ENCODE data around the gene BAAT. TPM values are rescaled to one million over a fixed set of nuclear protein-coding genes. Genes with fewer than 3 reads are reported as not detected.
"Not testable (repeated sequence)": the region's sequence is repeated elsewhere in the genome, so short reads cannot be mapped to it uniquely, and the experiment has no call there.

BAAT gene
- total RNA-seq: not detected

DNA sequence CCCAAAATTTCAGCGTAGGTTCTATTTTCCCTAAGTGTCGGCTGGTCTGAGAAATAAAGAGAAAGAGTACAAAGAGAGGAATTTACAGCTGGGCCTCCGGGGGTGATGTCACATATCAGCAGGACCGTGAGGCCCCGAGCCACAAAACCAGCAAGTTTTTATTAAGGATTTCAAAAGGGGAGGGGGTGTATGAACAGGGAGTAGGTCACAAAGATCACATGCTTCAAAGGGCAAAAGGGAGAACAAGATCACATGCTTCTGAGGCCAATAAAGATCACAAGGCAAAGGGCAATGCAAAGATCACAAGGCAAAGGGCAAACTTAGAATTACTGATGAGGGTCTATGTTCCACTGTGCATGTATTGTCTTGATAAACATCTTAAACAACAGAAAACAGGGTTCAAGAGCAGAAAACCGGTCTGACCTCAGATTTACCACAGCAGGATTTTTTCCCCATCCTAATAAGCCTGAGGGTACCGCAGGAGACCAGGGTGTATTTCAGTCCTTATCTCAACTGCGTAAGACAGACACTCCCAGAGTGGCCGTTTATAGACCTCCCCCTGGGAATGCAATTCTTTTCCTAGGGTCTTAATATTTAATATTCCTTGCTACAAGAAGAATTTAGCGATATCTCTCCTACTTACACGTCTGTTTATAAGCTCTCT, at the start of gene BAAT:
BAAT (minus strand) TSS at position 134 of the 664 bp plus-strand sequence. CDS start 13,602 bp downstream, outside the sequence.
- H3K9me3 Mint-ChIP-seq, H3K4me1 Mint-ChIP-seq, DNase-seq, H3K4me3 Mint-ChIP-seq, H3K27me3 Mint-ChIP-seq, POLR2A ChIA-PET, H3K27ac Mint-ChIP-seq, CTCF ChIA-PET: not testable (repeated sequence)
- peaks cover 22% of the 10 kb centered on the region for H3K36me3 Mint-ChIP-seq (ENCODE audit: low read depth)

DNA sequence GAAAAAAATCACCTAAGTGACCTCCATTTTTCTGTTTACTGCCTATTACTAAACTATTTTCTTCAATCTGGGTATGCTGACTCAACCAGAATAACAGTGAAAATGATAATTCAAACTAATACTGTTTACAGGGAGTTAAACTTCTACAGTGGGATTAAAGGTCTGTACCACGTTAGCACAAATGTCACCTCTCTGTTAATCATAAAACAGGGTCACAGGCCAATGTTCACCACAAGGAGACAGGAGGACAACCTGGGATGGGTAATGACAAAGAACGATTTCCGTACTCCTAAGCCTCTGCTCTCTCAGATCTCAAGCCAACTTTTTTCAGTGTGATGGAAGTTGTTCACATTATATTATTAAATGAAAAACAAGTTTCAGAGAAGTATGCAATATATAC, 48.4 kb upstream of the BAAT start:
- DNase-seq: no peak
- Mint-ChIP-seq H3K4me1 (no peaks in the 10 kb centered on the region), H3K36me3 (ENCODE audit: low read depth) (no peaks in the 10 kb centered on the region), H3K9me3 (no peaks in the 10 kb centered on the region), H3K27ac (no peak overlapping the region), H3K27me3 (peaks cover 7% of the 10 kb centered on the region), H3K4me3 (no peak overlapping the region)
- ChIA-PET POLR2A (no interaction called here), CTCF (no interaction called here)

DNA sequence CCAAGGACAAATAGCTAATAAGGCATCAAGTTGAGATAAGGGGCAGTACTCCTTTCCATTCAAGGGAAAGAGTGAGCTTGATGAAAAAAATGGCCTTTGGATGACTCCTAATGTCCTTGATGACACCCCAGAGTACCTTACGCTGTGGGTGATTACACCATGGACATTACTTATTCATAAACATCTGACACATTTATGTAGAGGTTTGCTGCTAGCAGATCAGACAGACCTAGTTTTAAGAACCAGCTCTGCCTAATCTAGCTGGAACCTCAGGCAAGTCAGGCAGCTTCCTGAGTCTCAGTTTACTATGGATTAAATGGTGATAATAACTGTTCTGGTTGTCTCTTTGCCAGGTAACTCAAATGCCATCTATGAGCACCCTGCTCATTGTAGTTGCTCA, 47.9 kb upstream of the BAAT start:
- Mint-ChIP-seq H3K27me3 (peaks cover 7% of the 10 kb centered on the region), H3K9me3 (no peaks in the 10 kb centered on the region), H3K27ac (no peak overlapping the region), H3K4me3 (no peak overlapping the region), H3K4me1 (no peaks in the 10 kb centered on the region), H3K36me3 (ENCODE audit: low read depth) (no peaks in the 10 kb centered on the region)
- POLR2A ChIA-PET: no interaction called here
- CTCF ChIA-PET: no interaction called here
- DNase-seq: no peak

DNA sequence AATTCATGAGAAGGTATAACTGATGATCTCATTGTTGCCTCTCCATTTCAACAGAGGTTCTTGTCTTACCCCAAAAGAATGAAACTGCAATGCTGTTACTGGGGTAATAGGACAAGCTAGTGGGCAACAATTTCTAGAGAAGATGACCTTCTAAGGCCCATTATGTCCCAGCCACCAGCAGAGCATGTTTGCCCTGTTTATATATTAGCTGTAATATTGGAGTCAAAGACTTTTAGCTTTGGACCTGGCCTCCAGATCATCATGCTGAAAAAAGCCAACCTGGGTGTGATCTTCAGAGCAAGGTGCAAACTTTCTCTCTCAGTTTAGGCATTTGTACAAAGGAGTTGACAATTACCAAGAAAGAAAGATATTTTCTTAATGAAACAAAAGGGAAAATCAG, 47.4 kb upstream of the BAAT start:
- Mint-ChIP-seq H3K27me3 (peaks cover 7% of the 10 kb centered on the region), H3K4me3 (no peak overlapping the region), H3K36me3 (ENCODE audit: low read depth) (no peaks in the 10 kb centered on the region), H3K9me3 (no peaks in the 10 kb centered on the region), H3K27ac (no peak overlapping the region), H3K4me1 (no peaks in the 10 kb centered on the region)
- ChIA-PET POLR2A (no interaction called here), CTCF (no interaction called here)
- no peak for DNase-seq

DNA sequence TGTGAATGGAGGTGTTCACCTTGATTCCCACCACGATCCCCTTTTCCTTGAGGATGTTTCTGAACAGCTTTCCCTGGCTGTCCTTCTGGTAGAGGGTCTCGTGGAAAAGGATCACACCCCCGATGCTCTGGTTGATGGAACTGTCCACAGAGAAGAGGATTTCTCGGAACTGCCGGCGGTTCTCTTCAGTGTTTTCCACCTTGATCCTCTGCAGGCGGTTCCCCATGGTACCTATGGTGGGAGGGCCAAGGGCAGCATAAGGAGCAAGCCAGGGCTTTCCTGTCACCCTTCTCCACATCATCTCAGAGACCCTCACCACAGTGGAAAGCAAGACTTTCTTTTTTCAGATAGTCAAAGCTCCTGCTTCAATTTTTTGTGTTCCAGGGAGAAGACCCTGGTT, 44.9 kb upstream of the BAAT start:
- no peak for DNase-seq
- ChIA-PET POLR2A (no interaction called here), CTCF (no interaction called here)
- Mint-ChIP-seq H3K4me3 (no peak overlapping the region), H3K9me3 (no peaks in the 10 kb centered on the region), H3K27ac (no peak overlapping the region), H3K4me1 (no peaks in the 10 kb centered on the region), H3K27me3 (no peaks in the 10 kb centered on the region), H3K36me3 (ENCODE audit: low read depth) (no peaks in the 10 kb centered on the region)

GRCh38 chr9:101428909-101429308, 44.1 kb upstream of the BAAT start:
- Mint-ChIP-seq H3K27ac (no peak overlapping the region), H3K4me1 (no peaks in the 10 kb centered on the region), H3K9me3 (no peaks in the 10 kb centered on the region), H3K36me3 (ENCODE audit: low read depth) (no peaks in the 10 kb centered on the region), H3K27me3 (peaks cover 3% of the 10 kb centered on the region), H3K4me3 (no peak overlapping the region)
- no peak for DNase-seq
- POLR2A ChIA-PET: no interaction called here
- CTCF ChIA-PET: no interaction called here

DNA sequence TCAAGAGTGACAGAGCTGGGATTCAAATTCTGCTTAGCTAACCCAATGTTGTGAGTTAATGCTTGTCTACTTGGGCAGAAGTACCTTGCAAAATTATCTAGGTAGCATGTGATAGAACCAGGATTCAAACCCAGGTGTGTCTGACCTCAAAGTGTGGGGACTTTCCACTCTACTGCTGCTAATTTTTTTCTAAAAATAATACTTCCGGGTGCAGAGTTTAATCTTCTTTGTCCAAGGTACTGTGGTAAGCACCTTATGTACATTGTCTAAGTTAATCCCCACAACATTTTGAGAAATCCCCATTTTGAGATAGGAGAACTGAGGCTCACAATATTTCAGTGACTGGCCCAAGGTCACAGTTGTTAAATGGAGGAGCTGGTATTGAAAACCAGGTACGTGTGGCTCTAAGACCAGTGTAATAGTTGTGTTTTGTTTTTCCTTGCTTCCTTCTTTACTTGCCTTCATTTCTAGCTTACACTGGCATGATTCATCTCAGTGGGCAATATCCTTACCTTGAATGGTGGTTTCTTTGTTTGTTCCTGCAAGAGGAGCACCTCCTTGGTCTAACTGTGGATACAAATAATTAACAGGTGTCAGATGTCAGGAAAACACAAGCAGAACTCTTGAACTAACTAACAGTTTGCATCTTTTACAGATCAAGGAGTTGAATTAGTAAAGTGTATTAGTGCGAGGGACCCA, 43.3 kb upstream of the BAAT start:
- Mint-ChIP-seq H3K27me3 (peaks cover 8% of the 10 kb centered on the region), H3K9me3 (no peaks in the 10 kb centered on the region), H3K27ac (no peak overlapping the region), H3K4me3 (no peak overlapping the region), H3K4me1 (no peaks in the 10 kb centered on the region), H3K36me3 (ENCODE audit: low read depth) (no peaks in the 10 kb centered on the region)
- ChIA-PET CTCF (no interaction called here), POLR2A (no interaction called here)
- DNase-seq: no peak

DNA sequence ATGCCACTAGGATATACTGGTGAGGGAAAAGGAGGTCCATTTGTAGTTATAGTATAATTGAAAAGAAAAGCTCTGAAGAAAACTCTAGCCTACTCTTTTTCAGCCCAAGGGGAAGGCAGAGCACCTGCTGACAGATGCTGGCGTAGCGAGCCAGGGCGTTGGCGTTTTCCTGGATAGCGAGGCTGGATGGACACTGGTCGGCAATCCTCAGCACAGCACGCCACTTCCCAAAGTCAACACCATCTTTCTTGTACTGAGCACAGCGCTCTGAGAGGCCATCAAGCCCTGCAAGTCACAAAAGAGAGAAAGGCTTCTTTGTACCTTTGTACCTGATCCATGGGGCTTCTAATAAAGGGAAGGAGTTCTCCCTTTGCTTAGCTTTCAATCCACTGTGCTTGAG, 42.6 kb upstream of the BAAT start:
- ChIA-PET CTCF (no interaction called here), POLR2A (no interaction called here)
- no peaks in the 10 kb centered on the region for H3K4me1 Mint-ChIP-seq
- peaks cover 8% of the 10 kb centered on the region for H3K27me3 Mint-ChIP-seq
- no peak overlapping the region for H3K4me3 Mint-ChIP-seq
- H3K9me3 Mint-ChIP-seq: peaks cover under 1% of the 10 kb centered on the region
- no peak for DNase-seq
- H3K36me3 Mint-ChIP-seq (ENCODE audit: low read depth): no peaks in the 10 kb centered on the region
- H3K27ac Mint-ChIP-seq: no peak overlapping the region

DNA sequence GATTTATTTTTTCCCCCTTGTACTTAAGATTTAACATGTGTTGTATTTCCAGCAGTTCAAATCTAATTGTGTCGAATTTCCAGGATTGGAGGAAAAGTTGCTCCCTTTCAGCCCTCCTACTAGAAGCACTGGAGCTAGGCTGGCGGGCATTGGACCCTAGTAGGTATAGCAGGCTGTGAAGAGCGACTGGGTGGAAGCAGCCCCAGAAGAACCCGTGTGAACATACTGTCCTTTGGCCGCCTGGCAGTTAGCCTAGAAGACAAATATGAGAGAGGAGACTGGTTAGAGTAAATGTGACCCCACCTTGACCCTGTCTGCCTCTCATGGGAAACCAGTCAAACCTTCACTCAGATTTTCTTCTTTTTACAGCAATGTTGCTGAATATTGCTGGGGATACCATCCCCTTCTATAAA, 36.9 kb upstream of the BAAT start:
- Mint-ChIP-seq H3K36me3 (ENCODE audit: low read depth) (no peaks in the 10 kb centered on the region), H3K27me3 (peaks cover 8% of the 10 kb centered on the region), H3K27ac (no peak overlapping the region), H3K4me3 (no peak overlapping the region), H3K9me3 (peaks cover 9% of the 10 kb centered on the region), H3K4me1 (no peaks in the 10 kb centered on the region)
- ChIA-PET CTCF (no interaction called here), POLR2A (no interaction called here)
- DNase-seq: no peak

GRCh38 chr9:101419863-101420262, 35.1 kb upstream of the BAAT start:
- Mint-ChIP-seq H3K36me3 (ENCODE audit: low read depth) (no peaks in the 10 kb centered on the region), H3K27ac (no peak overlapping the region), H3K27me3 (peaks cover 8% of the 10 kb centered on the region), H3K4me3 (no peak overlapping the region), H3K4me1 (no peaks in the 10 kb centered on the region), H3K9me3 (peaks cover 17% of the 10 kb centered on the region)
- ChIA-PET POLR2A (no interaction called here), CTCF (no interaction called here)
- no peak for DNase-seq

DNA sequence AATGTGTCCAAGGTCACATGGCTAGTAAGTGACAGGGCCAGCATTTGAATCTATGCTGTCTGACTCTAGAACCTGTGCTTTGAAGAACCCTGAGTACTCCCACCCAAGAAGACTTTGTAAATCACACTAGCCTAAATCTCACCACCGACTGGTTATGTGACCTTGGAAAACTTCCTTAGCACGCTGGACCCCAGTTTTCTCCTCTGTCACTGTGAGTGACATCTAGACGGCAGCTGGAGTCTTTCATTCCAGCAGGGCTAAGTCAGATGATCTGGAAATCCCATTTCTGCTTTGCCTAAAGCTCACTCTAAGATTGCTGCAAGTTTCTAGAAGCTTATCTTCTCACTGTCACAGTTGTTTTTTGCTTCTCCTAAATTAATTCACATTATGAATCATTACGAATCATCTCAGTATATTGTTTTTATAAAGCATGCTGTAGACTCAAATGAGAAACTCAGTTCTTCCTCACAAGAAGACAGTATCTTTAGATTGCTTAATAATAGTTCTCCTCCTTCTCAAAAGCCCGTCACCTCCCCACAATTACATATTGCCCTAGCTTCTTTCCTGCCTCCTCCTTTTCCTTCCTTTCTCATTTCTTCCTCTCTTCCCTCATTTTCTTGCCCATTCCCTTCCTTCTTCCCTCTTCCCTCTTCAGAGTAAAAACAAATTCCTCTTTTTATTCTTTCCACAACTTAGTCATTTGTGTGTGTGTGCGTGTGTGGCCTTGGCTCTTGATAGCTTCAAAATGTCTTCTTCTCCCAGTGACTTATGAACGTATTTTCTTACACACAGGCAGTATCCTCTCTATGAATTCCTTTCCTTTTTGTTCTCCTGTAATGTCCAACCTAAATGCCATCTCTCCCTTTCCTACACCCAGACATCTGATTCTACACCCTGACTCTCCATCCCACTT, 34.0 kb upstream of the BAAT start:
- no peak overlapping the region for H3K4me3 Mint-ChIP-seq
- no peak for DNase-seq
- no peak overlapping the region for H3K27ac Mint-ChIP-seq
- no peaks in the 10 kb centered on the region for H3K4me1 Mint-ChIP-seq
- no peaks in the 10 kb centered on the region for H3K36me3 Mint-ChIP-seq (ENCODE audit: low read depth)
- ChIA-PET POLR2A (interaction anchor here (1.5 kb wide), 1 partner anchor 10 kb away, joined by 3 read pairs; no protein-coding TSS in a partner anchor), CTCF (interaction anchor here (0.7 kb wide), 1 partner anchor 30 kb away, joined by 4 read pairs; no protein-coding TSS in a partner anchor)
- peaks cover 5% of the 10 kb centered on the region for H3K27me3 Mint-ChIP-seq
- peaks cover 24% of the 10 kb centered on the region for H3K9me3 Mint-ChIP-seq

- no peak for DNase-seq
- ChIA-PET POLR2A (interaction anchor here (1.5 kb wide), 1 partner anchor 9 kb away, joined by 3 read pairs; no protein-coding TSS in a partner anchor), CTCF (no interaction called here)
Observed at GRCh38 chr9:101417977-101418376, 33.2 kb upstream of the BAAT start.

DNA sequence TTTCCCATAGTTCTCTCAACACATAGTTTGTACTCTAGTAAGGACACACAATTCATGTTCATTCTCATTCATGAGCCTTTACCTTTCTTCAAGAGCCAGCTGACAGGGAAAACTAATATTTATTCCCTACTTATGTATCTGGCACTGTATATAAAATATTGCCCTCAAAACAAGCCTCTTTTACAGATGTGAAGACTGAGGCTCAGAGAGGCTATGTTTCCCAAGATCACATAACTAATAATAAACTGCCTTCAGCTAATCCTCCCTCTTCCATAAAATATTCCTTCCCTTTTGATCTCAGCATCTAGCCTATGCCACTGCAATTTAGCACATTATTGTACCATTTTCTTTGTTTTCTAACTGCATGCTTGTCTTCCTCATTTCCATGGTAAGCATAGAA, 32.6 kb upstream of the BAAT start:
- CTCF ChIA-PET: interaction anchor here (0.8 kb wide), 1 partner anchor 19 kb away, joined by 3 read pairs; the partner anchor contains the start of genes MRPL50 and ZNF189

More at GRCh38 chr9:101417977-101418376, 33.2 kb upstream of the BAAT start:
- Mint-ChIP-seq H3K27ac (no peak overlapping the region), H3K9me3 (peaks cover 32% of the 10 kb centered on the region), H3K4me3 (no peak overlapping the region), H3K27me3 (no peaks in the 10 kb centered on the region), H3K36me3 (ENCODE audit: low read depth) (peaks cover 7% of the 10 kb centered on the region), H3K4me1 (no peaks in the 10 kb centered on the region)

More for the DNA sequence above, 32.6 kb upstream of the BAAT start:
- no peak overlapping the region for H3K27ac Mint-ChIP-seq
- no peaks in the 10 kb centered on the region for H3K27me3 Mint-ChIP-seq
- POLR2A ChIA-PET: no interaction called here
- H3K36me3 Mint-ChIP-seq (ENCODE audit: low read depth): peaks cover 12% of the 10 kb centered on the region
- H3K9me3 Mint-ChIP-seq: peaks cover 36% of the 10 kb centered on the region
- no peak for DNase-seq
- H3K4me3 Mint-ChIP-seq: no peak overlapping the region
- H3K4me1 Mint-ChIP-seq: no peaks in the 10 kb centered on the region
